ENCODE measurements around the gene GDAP1L1. TPM values are rescaled to one million over a fixed set of nuclear protein-coding genes. Genes with fewer than 3 reads are reported as not detected.

The GDAP1L1 gene
- total RNA-seq: not detected in 2 replicates
- polyA plus RNA-seq: not detected in 2 replicates
- polyA plus RNA-seq (2011; cell fraction: cytosol; rRNA removed): not detected in 2 replicates
- not detected in 2 replicates for polyA plus RNA-seq (2011; cell fraction: nucleus; rRNA removed)
- not detected in 2 replicates for polyA plus RNA-seq (2012)
- not detected in 2 replicates for polyA minus RNA-seq
- polyA minus RNA-seq (2011; cell fraction: cytosol; rRNA and poly(A)+ RNA removed): not detected
- not detected in 2 replicates for polyA minus RNA-seq (2011; cell fraction: nucleus; rRNA and poly(A)+ RNA removed)
- not detected for Bru-seq, nascent RNA
- not detected for BruChase-seq, experiment 1, labeled RNA remaining after a 6-hour chase
- BruChase-seq, experiment 2, labeled RNA remaining after a 2-hour chase: not detected
- long read RNA-seq: 0 reads

DNA sequence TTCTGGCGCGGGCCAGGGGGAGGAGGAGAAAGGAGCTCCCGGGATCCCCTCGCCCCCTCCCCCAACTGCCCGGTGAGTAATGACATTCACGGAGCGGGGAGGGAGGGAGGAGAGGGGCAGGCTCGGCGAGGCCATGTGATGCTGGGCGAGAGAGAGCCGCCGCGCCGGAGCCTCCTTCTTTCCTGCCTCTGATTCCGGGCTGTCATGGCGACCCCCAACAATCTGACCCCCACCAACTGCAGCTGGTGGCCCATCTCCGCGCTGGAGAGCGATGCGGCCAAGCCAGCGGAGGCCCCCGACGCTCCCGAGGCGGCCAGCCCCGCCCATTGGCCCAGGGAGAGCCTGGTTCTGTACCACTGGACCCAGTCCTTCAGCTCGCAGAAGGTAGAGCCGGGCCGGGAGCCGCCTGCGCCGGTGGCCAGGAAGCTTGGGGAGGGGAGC is at the start of gene GDAP1L1:
GDAP1L1 (plus strand) TSS at position 178 of the 441 bp plus-strand sequence; CDS start at position 205, 27 bp downstream.
- H3K9ac ChIP-seq (replicated peaks; ENCODE audit: extremely low read depth, insufficient read depth, low read length): no peak within 1 kb of the TSS
- H3K4me1 ChIP-seq (ENCODE audit: control insufficient read depth, extremely low read depth, insufficient read depth, low read length): no peaks in the 10 kb centered on the region
- H3K79me2 ChIP-seq (ENCODE audit: control insufficient read depth, insufficient read depth, low read length): no peaks in the 10 kb centered on the region
- H3K4me2 ChIP-seq (ENCODE audit: insufficient read depth, low read length): no peak within 1 kb of the TSS
- dilution Hi-C loops (cut with MboI; ENCODE audit: extremely low pct_ligation_motif_present, low sequenced_read_pairs) (no loop called here), intact Hi-C loops (cut with micrococcal nuclease) (no loop called here)
- H4K20me1 ChIP-seq (replicated peaks; ENCODE audit: control insufficient read depth, extremely low read depth, insufficient read depth, low read length): no peaks in the 10 kb centered on the region
- DNase-seq (ENCODE audit: low read depth, low spot score) (no peak), FAIRE-seq (no peak)
- H3K36me3 ChIP-seq (ENCODE audit: control insufficient read depth in 2 of 2, extremely low read depth in 1 of 2, insufficient read depth in 2 of 2, low read length in 2 of 2): no peaks in the 10 kb centered on the region
- ChIA-PET POLR2A (no interaction called here), CTCF (interaction anchor here (0.8 to 1.4 kb wide), 3 partner anchors 17 to 30 kb away, joined by 3 to 4 read pairs (median 3); no protein-coding TSS in a partner anchor)
- H3K27ac ChIP-seq (ENCODE audit: insufficient read depth, low read depth, low read length): no peak within 1 kb of the TSS
- TF ChIP-seq FOS (IDR thresholded peaks at IDR 0.05; ENCODE audit: borderline replicate concordance, insufficient read depth, low read length) (no peak), POLR2A (IDR thresholded peaks at IDR 0.05; ENCODE audit: low read depth, low read length) (no peak), MYC (IDR thresholded peaks at IDR 0.05; ENCODE audit: low read depth, low read length) (no peak), GATA2 (IDR thresholded peaks at IDR 0.05; ENCODE audit: insufficient read depth, insufficient read length, low read depth, low read length) (no peak), JUN (IDR thresholded peaks at IDR 0.05; ENCODE audit: borderline replicate concordance, insufficient read depth, insufficient read length, low read depth) (no peak), POLR2AphosphoS5 (IDR thresholded peaks at IDR 0.05; ENCODE audit: insufficient read depth, low read depth, low read length) (no peak), EZH2 (IDR thresholded peaks at IDR 0.05; ENCODE audit: borderline replicate concordance, low read depth, low read length, severe bottlenecking) (no peak)
- TF ChIP-seq, protein P1, sequence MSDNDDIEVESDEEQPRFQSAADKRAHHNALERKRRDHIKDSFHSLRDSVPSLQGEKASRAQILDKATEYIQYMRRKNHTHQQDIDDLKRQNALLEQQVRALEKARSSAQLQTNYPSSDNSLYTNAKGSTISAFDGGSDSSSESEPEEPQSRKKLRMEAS (IDR thresholded peaks at IDR 0.05; ENCODE audit: insufficient read depth, insufficient read length): no peak
- TF ChIP-seq, protein P2, sequence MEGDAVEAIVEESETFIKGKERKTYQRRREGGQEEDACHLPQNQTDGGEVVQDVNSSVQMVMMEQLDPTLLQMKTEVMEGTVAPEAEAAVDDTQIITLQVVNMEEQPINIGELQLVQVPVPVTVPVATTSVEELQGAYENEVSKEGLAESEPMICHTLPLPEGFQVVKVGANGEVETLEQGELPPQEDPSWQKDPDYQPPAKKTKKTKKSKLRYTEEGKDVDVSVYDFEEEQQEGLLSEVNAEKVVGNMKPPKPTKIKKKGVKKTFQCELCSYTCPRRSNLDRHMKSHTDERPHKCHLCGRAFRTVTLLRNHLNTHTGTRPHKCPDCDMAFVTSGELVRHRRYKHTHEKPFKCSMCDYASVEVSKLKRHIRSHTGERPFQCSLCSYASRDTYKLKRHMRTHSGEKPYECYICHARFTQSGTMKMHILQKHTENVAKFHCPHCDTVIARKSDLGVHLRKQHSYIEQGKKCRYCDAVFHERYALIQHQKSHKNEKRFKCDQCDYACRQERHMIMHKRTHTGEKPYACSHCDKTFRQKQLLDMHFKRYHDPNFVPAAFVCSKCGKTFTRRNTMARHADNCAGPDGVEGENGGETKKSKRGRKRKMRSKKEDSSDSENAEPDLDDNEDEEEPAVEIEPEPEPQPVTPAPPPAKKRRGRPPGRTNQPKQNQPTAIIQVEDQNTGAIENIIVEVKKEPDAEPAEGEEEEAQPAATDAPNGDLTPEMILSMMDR (IDR thresholded peaks at IDR 0.05; ENCODE audit: extremely low read depth in 1 of 2, insufficient read depth in 1 of 2, low read depth in 1 of 2, low read length in 2 of 2): no peak
- no peak within 1 kb of the TSS for H2AFZ ChIP-seq (ENCODE audit: low read depth, low read length)
- no peak within 1 kb of the TSS for H3K4me3 ChIP-seq (replicated peaks in 1 of 3; ENCODE audit: insufficient read depth in 1 of 3, low read depth in 1 of 3, low read length in 3 of 3)
- H3K9me3 ChIP-seq (replicated peaks; ENCODE audit: control insufficient read depth, insufficient read depth, low read length): no peaks in the 10 kb centered on the region
- BruUV-seq (replicated peaks): no TSS peak
- H3K9me1 ChIP-seq (replicated peaks; ENCODE audit: control insufficient read depth, extremely low read depth, insufficient read depth, low read length): no peaks in the 10 kb centered on the region
- H3K27me3 ChIP-seq (ENCODE audit: control insufficient read depth in 2 of 2, insufficient read depth in 2 of 2, low read length in 2 of 2): peaks cover 4 to 11% of the 10 kb centered on the region in 2 experiments
